Adrenal gland (tissue), 12 donors: ENCODE data around the gene SLC16A1. TPM values are rescaled to one million over a fixed set of nuclear protein-coding genes. Genes with fewer than 3 reads are reported as not detected.

Source experiments
- DNase-seq, 7 donors: peaks; one replicate each; pipeline ENCODE4 v3.0.0-alpha.2; 2019 to 2020
- H3K27ac ChIP-seq, 5 donors: fragments of 200-600 bp; sonication (generic) in 4 of 5; 1 replicate in 3 of 5; 2 replicates in 2 of 5; pipeline versions ENCODE4 v1.5.1 to v1.8.0; 2016 to 2020; ENCODE audit warnings: mild to moderate bottlenecking in 1 of 5
- H3K27me3 ChIP-seq: fragments of 200-600 bp; 2 replicates; pipeline ENCODE4 v1.8.0; 2021
- H3K36me3 ChIP-seq, 2 donors: fragments of 200-600 bp; replicated peaks in 1 of 2; 1 replicate in 1 of 2; 2 replicates in 1 of 2; pipeline versions ENCODE4 v1.5.1 to v1.8.0; 2018 to 2022
- H3K4me1 ChIP-seq, 2 donors: fragments of 200-600 bp; replicated peaks in 1 of 2; 1 replicate in 1 of 2; 2 replicates in 1 of 2; pipeline versions ENCODE4 v1.5.1 to v1.8.0; 2018 to 2021
- H3K4me3 ChIP-seq, 4 donors: fragments of 200-600 bp; sonication (generic) in 3 of 4; one replicate each; pipeline ENCODE4 v1.5.1; 2016 to 2018
- H3K9me3 ChIP-seq, 3 donors: fragments of 200-600 bp; sonication (generic) in 1 of 3; replicated peaks in 1 of 3; 1 replicate in 2 of 3; 2 replicates in 1 of 3; pipeline versions ENCODE4 v1.5.1 to v1.8.0; 2016 to 2021
- CTCF ChIP-seq, 6 experiments: fragments of 450-650 bp in 4 of 6; fragments of 200-600 bp in 2 of 6; sonication (generic) in 1 of 6; IDR thresholded peaks; 1 replicate in 5 of 6; 2 replicates in 1 of 6; pipeline versions ENCODE4 v1.5.1 to v1.8.0; 2016 to 2021; ENCODE audit warnings: antibody characterized with exemption in 6 of 6, mild to moderate bottlenecking in 2 of 6, moderate library complexity in 1 of 6
- POLR2A ChIP-seq, 2 donors: fragments of 450-650 bp; IDR thresholded peaks; one replicate each; pipeline ENCODE4 v1.6.1; 2017; ENCODE audit warnings: antibody characterized with exemption in 2 of 2, mild to moderate bottlenecking in 2 of 2, moderate library complexity in 1 of 2
- WGBS, 4 donors: extraction: QIAGEN DNeasy Blood & Tissue Kit in 2 of 4; methylation state at CpG; one replicate each; pipeline versions ENCODE4 v1.1.5 to v1.1.7; 2013 to 2017; 5-methylcytosine and 5-hydroxymethylcytosine counted together
- intact Hi-C, 2 donors: fragments of 100-400 bp; cut with DNase I; formaldehyde crosslinking; loops; one replicate each; pipeline versions ENCODE4 v1.14.1 to v1.15.0; 2022 to 2023
- polyA plus RNA-seq, 3 donors: library from polyadenylated mRNA; stranded (reverse); fragments of 200-250 nt in 2 of 3; fragments of 350-450 nt in 1 of 3; fragmentation: Illumina TruSeq in 1 of 3; extraction: RNeasy Lipid Tissue Mini Kit (QIAGEN cat#74804) in 1 of 3; gene quantifications; one replicate each; pipeline ENCODE4 v1.2.3, GENCODE V29; 2013 to 2014
- small RNA-seq, 2 donors: library from RNA; depleted of rRNA; stranded (forward); fragments of <200 nt; gene quantifications; one replicate each; pipeline ENCODE3, GENCODE V24; 2016
- total RNA-seq, 9 donors: library from RNA; depleted of rRNA in 4 of 9; stranded (reverse); fragments of >200 nt in 4 of 9; fragments of 120-200 nt in 1 of 9; fragmentation: NEBNext Ultra II Directional in 1 of 9; extraction: Animal tissue kit (Norgen Biotek cat#: 25700) in 1 of 9; gene quantifications; one replicate each; pipeline versions ENCODE4 v1.1.0 to v1.2.4, GENCODE V29; 2013 to 2023
- donor health status: healthy with polysubstance abuse.
- donor health status: Bipolar disorder and iron deficiency.
- donor health status: DM: yes; HTN: yes; CAD: no.
- donor health status: DM: no; HTN: no; CAD: no.
- donor health status: DM: no; HTN: no; CAD: no.
- donor health status: DM: yes; HTN: yes; CAD: no.

The SLC16A1 gene
- total and polyA plus RNA-seq, 12 donors, result 6.0 to 67.9 (median 27.5) TPM

GRCh38 chr1:112862753-112863426 is 93.1 kb downstream of the SLC16A1 start:
- H3K4me1 ChIP-seq, result no peaks in the 10 kb centered on the region
- no peak for DNase-seq
- no peak overlapping the region for H3K27ac ChIP-seq
- no peaks in the 10 kb centered on the region for H3K36me3 ChIP-seq
- no peak overlapping the region for H3K4me3 ChIP-seq
- TF ChIP-seq CTCF (IDR thresholded peaks at IDR 0.05) (no peak), POLR2A (IDR thresholded peaks at IDR 0.05) (no peak)
- no peaks in the 10 kb centered on the region for H3K27me3 ChIP-seq
- WGBS, 4 donors, result 89 to 93% (median 91%) methylated on average over 5 of the region's 5 CpGs
- H3K9me3 ChIP-seq, result no peaks in the 10 kb centered on the region
- intact Hi-C loops, result no loop called here

Small RNAs within 50 kb of the gene (small RNA-seq; reads per million reads assigned to genes)
- gene AL390729.2, result 0 reads per million in 2 donors

Other genes with a start within 250 kb of the SLC16A1 start
- 100 to 1,000 TPM; 191 to 374 (median 237) TPM for gene RHOC, start 249.1 kb downstream of the SLC16A1 start, total RNA-seq
- 100 to 1,000 TPM; 186 to 242 (median 238) TPM for gene RHOC, start 249.1 kb downstream of the SLC16A1 start, polyA plus RNA-seq
- 1 to 10 TPM in 3 of 9 donors, under 1 TPM in 5, not detected in 1; 0.31 to 4.7 (median 0.72) TPM for gene PPM1J, start 240.9 kb downstream of the SLC16A1 start, total RNA-seq
- gene PPM1J, start 240.9 kb downstream of the SLC16A1 start, polyA plus RNA-seq, result 1 to 10 TPM; 1.7 to 5.1 (median 2.7) TPM
- gene LRIG2, start 117.0 kb upstream of the SLC16A1 start, total RNA-seq, result 100 to 1,000 TPM in 1 of 9 donors, 10 to 100 TPM in 5, 1 to 10 TPM in 3; 7.3 to 117 (median 11.6) TPM
- 1 to 10 TPM; 3.5 to 4.9 (median 4.8) TPM for gene LRIG2, start 117.0 kb upstream of the SLC16A1 start, polyA plus RNA-seq